OCI-LY7 (cell line): ENCODE measurements around the gene DCTN1.

Experiments
- CTCF ChIP-seq: fragments of 200-600 bp; sonication (generic); conservative IDR thresholded peaks from 2 replicates; pipeline ENCODE4 v1.5.1; 2014; ENCODE audit warnings: mild to moderate bottlenecking, antibody characterized with exemption, low read length, moderate library complexity, mixed read lengths
- EZH2phosphoT487 ChIP-seq: fragments of 200-600 bp; sonication (generic); IDR thresholded peaks from 2 replicates; pipeline ENCODE4 v1.6.1; 2018; ENCODE audit warnings: low read depth, borderline replicate concordance, mild to moderate bottlenecking, mixed run types, antibody characterized with exemption, low read length, moderate library complexity, mixed read lengths

GRCh38 chr2:74417197-74417596, 37.1 kb upstream of the DCTN1 start:
- TF ChIP-seq CTCF = no peak
- no peak for TF ChIP-seq EZH2phosphoT487
